GM19395 (cell line): ENCODE results near the gene CFAP221.
"Not testable (repeated sequence)": the region's sequence is repeated elsewhere in the genome, so short reads cannot be mapped to it uniquely, and the experiment has no call there.

ENCODE experiments used
- ATAC-seq: cut with Tn5 transposase; IDR thresholded peaks from one replicate; pipeline ENCODE4 v1.9.1; 2021; ENCODE audit warnings: mild to moderate bottlenecking, moderate library complexity; ENCODE audit not compliant: unreplicated experiment

CFAP221 gene

GRCh38 chr2:119583291-119583690 is 39.0 kb downstream of the CFAP221 start:
- no peak for ATAC-seq

- ATAC-seq: no peak
Observed at GRCh38 chr2:119584469-119584868, 40.2 kb downstream of the CFAP221 start.

GRCh38 chr2:119586085-119586484 is 41.8 kb downstream of the CFAP221 start:
- no peak for ATAC-seq

GRCh38 chr2:119590873-119591272 is 46.6 kb downstream of the CFAP221 start:
- ATAC-seq: no peak

GRCh38 chr2:119591523-119591922 is 47.3 kb downstream of the CFAP221 start:
- ATAC-seq: no peak

- no peak for ATAC-seq
Observed at GRCh38 chr2:119592436-119592835, 48.2 kb downstream of the CFAP221 start.

- no peak for ATAC-seq
Observed at GRCh38 chr2:119596638-119597037, 52.4 kb downstream of the CFAP221 start.

- no peak for ATAC-seq
Observed at GRCh38 chr2:119598596-119599263, 54.5 kb downstream of the CFAP221 start.

GRCh38 chr2:119599384-119599783 is 55.1 kb downstream of the CFAP221 start:
- ATAC-seq: no peak

- ATAC-seq: no peak
Observed at GRCh38 chr2:119605096-119605495, 60.8 kb downstream of the CFAP221 start.

- no peak for ATAC-seq
Observed at GRCh38 chr2:119606674-119607073, 62.4 kb downstream of the CFAP221 start.

- ATAC-seq: no peak
Observed at GRCh38 chr2:119608553-119608952, 64.3 kb downstream of the CFAP221 start.

GRCh38 chr2:119609337-119609736 is 65.1 kb downstream of the CFAP221 start:
- no peak for ATAC-seq

- ATAC-seq: not testable (repeated sequence)
Observed at GRCh38 chr2:119614140-119614539, 69.9 kb downstream of the CFAP221 start.

GRCh38 chr2:119616421-119616820 is 72.2 kb downstream of the CFAP221 start:
- ATAC-seq: no peak

- no peak for ATAC-seq
Observed at GRCh38 chr2:119617455-119617854, 73.2 kb downstream of the CFAP221 start.

- not testable (repeated sequence) for ATAC-seq
Observed at GRCh38 chr2:119618725-119619124, 74.5 kb downstream of the CFAP221 start.

GRCh38 chr2:119625226-119625625 is 81.0 kb downstream of the CFAP221 start:
- no peak for ATAC-seq

GRCh38 chr2:119629323-119629825 is 85.1 kb downstream of the CFAP221 start:
- no peak for ATAC-seq

- ATAC-seq: no peak
Observed at GRCh38 chr2:119630121-119630520, 85.9 kb downstream of the CFAP221 start.

GRCh38 chr2:119637371-119637770 is 93.1 kb downstream of the CFAP221 start:
- ATAC-seq: no peak

GRCh38 chr2:119638246-119638645 is 94.0 kb downstream of the CFAP221 start:
- ATAC-seq: no peak
